ENCODE measurements around the gene REXO5.
A peak's percentile ranks its signal among the peaks of the same experiment; 100 is the strongest.
"Not testable (repeated sequence)": the region's sequence is repeated elsewhere in the genome, so short reads cannot be mapped to it uniquely, and the experiment has no call there.

Gene REXO5

DNA sequence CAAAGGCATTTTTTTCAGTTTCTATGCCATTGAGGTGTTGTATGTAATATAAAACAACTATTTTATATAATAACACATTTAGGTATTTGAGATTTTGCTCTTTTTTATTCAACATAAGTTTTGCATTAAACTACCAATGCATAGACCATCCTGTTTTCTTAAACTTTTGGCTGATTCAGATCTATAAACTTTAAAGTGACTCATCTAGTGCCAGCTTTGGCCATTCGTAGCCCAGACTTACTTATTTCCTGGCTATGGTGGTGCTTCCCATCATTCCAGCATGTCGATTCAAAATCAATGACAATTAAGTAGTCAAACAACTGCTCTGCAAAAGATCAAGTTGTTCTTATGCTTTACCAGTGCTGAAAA, 3.2 kb upstream of the REXO5 start:
- Histone ChIP-seq H3K9me3 (ENCODE audit: insufficient read depth, low read length) (no peaks in the 10 kb centered on the region), H3K27ac (ENCODE audit: low read length) (no peak overlapping the region), H4K20me1 (ENCODE audit: insufficient read depth, low read length) (no peaks in the 10 kb centered on the region), H3K9ac (ENCODE audit: low read length) (no peak overlapping the region), H3K4me1 (ENCODE audit: low read length) (peaks cover 7% of the 10 kb centered on the region), H3K4me2 (ENCODE audit: low read length) (no peak overlapping the region), H3K36me3 (replicated peaks; ENCODE audit: low read depth, low read length) (peaks cover 8% of the 10 kb centered on the region), H3K4me3 (ENCODE audit: low read length) (no peak overlapping the region), H3K79me2 (ENCODE audit: low read length) (peaks cover 6% of the 10 kb centered on the region), H3K27me3 (ENCODE audit: low read depth, low read length) (no peaks in the 10 kb centered on the region), H2AFZ (ENCODE audit: low read depth, low read length) (no peak overlapping the region)
- TF ChIP-seq, protein P1, sequence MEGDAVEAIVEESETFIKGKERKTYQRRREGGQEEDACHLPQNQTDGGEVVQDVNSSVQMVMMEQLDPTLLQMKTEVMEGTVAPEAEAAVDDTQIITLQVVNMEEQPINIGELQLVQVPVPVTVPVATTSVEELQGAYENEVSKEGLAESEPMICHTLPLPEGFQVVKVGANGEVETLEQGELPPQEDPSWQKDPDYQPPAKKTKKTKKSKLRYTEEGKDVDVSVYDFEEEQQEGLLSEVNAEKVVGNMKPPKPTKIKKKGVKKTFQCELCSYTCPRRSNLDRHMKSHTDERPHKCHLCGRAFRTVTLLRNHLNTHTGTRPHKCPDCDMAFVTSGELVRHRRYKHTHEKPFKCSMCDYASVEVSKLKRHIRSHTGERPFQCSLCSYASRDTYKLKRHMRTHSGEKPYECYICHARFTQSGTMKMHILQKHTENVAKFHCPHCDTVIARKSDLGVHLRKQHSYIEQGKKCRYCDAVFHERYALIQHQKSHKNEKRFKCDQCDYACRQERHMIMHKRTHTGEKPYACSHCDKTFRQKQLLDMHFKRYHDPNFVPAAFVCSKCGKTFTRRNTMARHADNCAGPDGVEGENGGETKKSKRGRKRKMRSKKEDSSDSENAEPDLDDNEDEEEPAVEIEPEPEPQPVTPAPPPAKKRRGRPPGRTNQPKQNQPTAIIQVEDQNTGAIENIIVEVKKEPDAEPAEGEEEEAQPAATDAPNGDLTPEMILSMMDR (IDR thresholded peaks at IDR 0.05; ENCODE audit: low read depth, low read length) = no peak

DNA sequence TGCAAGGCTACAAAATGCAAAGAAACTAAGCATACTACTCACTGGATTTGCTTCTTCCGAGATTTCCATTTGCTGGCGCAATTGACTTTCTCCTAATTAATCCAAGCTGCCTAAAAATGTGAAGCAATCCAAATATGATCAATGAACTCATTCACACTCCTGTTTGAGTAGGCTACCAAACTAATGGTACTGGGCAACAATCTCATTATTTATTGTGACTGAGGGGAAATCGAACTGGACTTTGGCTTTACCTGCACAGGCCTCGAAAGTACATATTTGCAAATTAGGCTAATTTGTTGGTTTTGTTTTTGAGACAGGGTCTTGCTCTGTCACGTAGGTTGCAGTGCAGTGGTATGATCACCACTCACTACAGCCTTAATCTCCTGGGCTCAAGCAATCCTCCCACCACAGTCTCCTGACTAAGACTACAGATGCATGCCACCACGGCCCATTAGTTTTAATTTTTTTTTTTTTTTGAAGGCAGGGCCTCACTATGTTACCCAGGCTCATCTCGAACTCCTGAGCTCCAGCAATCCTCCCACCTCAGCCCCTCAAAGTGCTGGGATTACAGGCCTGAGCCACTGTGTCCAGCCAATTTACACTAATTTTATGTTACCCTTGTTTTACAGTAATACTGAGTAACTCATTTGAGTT, 2.6 kb upstream of the REXO5 start:
- Histone ChIP-seq H3K4me2 (ENCODE audit: low read length) (no peak overlapping the region), H3K27me3 (ENCODE audit: low read depth, low read length) (no peaks in the 10 kb centered on the region), H3K4me1 (ENCODE audit: low read length) (peaks cover 7% of the 10 kb centered on the region), H3K36me3 (replicated peaks; ENCODE audit: low read depth, low read length) (peaks cover 4% of the 10 kb centered on the region), H3K9me3 (ENCODE audit: insufficient read depth, low read length) (no peaks in the 10 kb centered on the region), H3K27ac (ENCODE audit: low read length) (no peak overlapping the region), H3K4me3 (ENCODE audit: low read length) (no peak overlapping the region), H2AFZ (ENCODE audit: low read depth, low read length) (no peak overlapping the region), H3K79me2 (ENCODE audit: low read length) (peaks cover 7% of the 10 kb centered on the region), H3K9ac (ENCODE audit: low read length) (no peak overlapping the region), H4K20me1 (ENCODE audit: insufficient read depth, low read length) (no peaks in the 10 kb centered on the region)
- no peak for TF ChIP-seq EZH2phosphoT487 (IDR thresholded peaks at IDR 0.05; ENCODE audit: low read depth)
- TF ChIP-seq, protein P1 (IDR thresholded peaks at IDR 0.05; ENCODE audit: low read depth, low read length) = no peak

GRCh38 chr16:20805684-20806167, 601 bp upstream of the REXO5 start:
- not testable (repeated sequence) for H3K27me3 ChIP-seq (ENCODE audit: low read depth, low read length); H4K20me1 ChIP-seq (ENCODE audit: insufficient read depth, low read length); H3K36me3 ChIP-seq (replicated peaks; ENCODE audit: low read depth, low read length); H3K4me1 ChIP-seq (ENCODE audit: low read length); H3K9me3 ChIP-seq (ENCODE audit: insufficient read depth, low read length); H3K79me2 ChIP-seq (ENCODE audit: low read length)
- H2AFZ ChIP-seq (ENCODE audit: low read depth, low read length) = peak overlapping the region; percentile 95
- H3K4me3 ChIP-seq (ENCODE audit: low read length) = peak overlapping the region; percentile 92
- H3K4me2 ChIP-seq (ENCODE audit: low read length) = peak overlapping the region; percentile 76
- peak overlapping the region; percentile 75 for H3K27ac ChIP-seq (ENCODE audit: low read length)
- H3K9ac ChIP-seq (ENCODE audit: low read length) = peak overlapping the region; percentile 88

DNA sequence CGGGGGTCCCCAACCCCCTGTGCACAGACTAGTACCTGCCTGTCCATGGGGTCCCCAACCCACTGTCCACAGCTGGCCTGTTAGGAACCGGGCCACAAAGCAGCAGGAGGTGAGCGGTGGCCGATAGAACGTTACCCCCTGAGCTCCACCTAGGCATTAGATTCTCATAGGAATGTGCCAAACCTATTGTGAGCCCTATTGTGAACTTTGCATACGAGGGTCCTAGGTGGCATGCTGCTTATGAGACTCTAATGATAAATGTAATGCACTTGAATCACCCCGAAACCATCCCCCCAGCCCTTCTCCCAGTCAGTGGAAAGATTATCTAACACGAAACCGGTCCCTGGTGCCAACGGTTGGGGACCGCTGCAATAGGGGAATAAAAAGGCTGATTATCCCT, 1.5 kb downstream of the REXO5 start:
- Histone ChIP-seq H3K27me3 (ENCODE audit: low read depth, low read length) (no peaks in the 10 kb centered on the region), H3K9me3 (ENCODE audit: insufficient read depth, low read length) (no peaks in the 10 kb centered on the region), H3K36me3 (replicated peaks; ENCODE audit: low read depth, low read length) (no peaks in the 10 kb centered on the region), H2AFZ (ENCODE audit: low read depth, low read length) (no peak overlapping the region), H3K79me2 (ENCODE audit: low read length) (peaks cover 7% of the 10 kb centered on the region), H3K4me2 (ENCODE audit: low read length) (peak overlapping the region; percentile 76), H3K4me3 (ENCODE audit: low read length) (peak overlapping the region; percentile 92), H3K9ac (ENCODE audit: low read length) (peak overlapping the region; percentile 88), H4K20me1 (ENCODE audit: insufficient read depth, low read length) (no peaks in the 10 kb centered on the region), H3K27ac (ENCODE audit: low read length) (no peak overlapping the region), H3K4me1 (ENCODE audit: low read length) (peaks cover 7% of the 10 kb centered on the region)
- TF ChIP-seq, protein P1 (IDR thresholded peaks at IDR 0.05; ENCODE audit: low read depth, low read length) = no peak
- TF ChIP-seq EZH2phosphoT487 (IDR thresholded peaks at IDR 0.05; ENCODE audit: low read depth) = no peak

Data from OCI-LY3 (cell line).